ENCODE results near the gene LHFPL3.

The LHFPL3 gene

DNA sequence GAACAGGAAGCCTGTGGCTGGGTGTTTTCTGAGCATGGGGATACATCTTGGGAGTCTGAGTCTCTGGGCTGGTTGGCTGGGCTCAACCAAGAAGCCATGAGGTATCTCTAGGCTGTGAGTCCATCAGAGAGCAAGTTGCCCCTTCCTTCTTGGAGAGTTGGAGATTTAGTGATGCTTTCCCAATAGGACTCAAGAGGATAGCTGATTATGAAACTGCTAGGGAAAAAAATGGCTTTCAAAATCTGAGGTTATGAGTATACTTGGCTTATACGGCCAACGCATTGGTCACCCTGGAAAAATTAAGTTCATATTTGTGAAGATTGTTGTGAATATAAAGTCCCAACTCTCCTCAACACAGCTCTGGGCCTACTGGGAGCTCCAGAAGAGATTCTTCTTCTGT, 522.9 kb downstream of the LHFPL3 start:
- peaks cover 0 to under 1% of the 10 kb centered on the region in 2 donors for H3K27me3 ChIP-seq
- no peaks in the 10 kb centered on the region for H3K9me3 ChIP-seq
- DNase-seq = no peak
- no peak overlapping the region for H3K27ac ChIP-seq
- intact Hi-C loops (cut with DNase I; ENCODE audit: low total_unique reads) = no loop called here
- H3K36me3 ChIP-seq = no peaks in the 10 kb centered on the region
- no peak overlapping the region for H3K4me3 ChIP-seq
- TF ChIP-seq, protein P1, sequence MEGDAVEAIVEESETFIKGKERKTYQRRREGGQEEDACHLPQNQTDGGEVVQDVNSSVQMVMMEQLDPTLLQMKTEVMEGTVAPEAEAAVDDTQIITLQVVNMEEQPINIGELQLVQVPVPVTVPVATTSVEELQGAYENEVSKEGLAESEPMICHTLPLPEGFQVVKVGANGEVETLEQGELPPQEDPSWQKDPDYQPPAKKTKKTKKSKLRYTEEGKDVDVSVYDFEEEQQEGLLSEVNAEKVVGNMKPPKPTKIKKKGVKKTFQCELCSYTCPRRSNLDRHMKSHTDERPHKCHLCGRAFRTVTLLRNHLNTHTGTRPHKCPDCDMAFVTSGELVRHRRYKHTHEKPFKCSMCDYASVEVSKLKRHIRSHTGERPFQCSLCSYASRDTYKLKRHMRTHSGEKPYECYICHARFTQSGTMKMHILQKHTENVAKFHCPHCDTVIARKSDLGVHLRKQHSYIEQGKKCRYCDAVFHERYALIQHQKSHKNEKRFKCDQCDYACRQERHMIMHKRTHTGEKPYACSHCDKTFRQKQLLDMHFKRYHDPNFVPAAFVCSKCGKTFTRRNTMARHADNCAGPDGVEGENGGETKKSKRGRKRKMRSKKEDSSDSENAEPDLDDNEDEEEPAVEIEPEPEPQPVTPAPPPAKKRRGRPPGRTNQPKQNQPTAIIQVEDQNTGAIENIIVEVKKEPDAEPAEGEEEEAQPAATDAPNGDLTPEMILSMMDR (IDR thresholded peaks at IDR 0.05) = no peak
- no peaks in the 10 kb centered on the region for H3K4me1 ChIP-seq

- H3K27ac ChIP-seq = no peak overlapping the region
- H3K36me3 ChIP-seq = no peaks in the 10 kb centered on the region
- intact Hi-C loops (cut with DNase I; ENCODE audit: low total_unique reads) = no loop called here
- no peaks in the 10 kb centered on the region for H3K9me3 ChIP-seq
- H3K4me3 ChIP-seq = no peak overlapping the region
- H3K27me3 ChIP-seq = no peaks in the 10 kb centered on the region
- no peaks in the 10 kb centered on the region for H3K4me1 ChIP-seq
- DNase-seq = no peak
- TF ChIP-seq, protein P1 (IDR thresholded peaks at IDR 0.05) = no peak
These were observed 524.0 kb downstream of the LHFPL3 start for GRCh38 chr7:104852386-104852785.

DNA sequence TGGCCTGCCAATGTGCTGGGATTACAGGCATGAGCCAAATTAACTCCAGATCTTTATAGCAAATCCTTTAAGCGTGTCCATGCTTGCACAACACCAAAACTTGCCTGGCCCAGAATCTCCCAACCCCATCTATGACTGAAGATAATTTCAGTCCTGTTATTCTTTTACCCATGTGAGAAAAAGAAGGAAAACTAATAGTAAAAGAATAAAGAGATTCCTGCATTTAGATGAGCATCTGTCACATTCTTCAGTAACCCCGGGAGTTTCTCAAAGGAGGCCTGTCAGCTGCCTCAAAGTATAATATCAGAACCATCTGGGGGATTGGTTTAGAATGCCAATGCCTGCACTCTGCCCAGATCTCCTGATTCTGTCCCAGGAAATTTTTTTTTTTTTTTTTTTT, 527.5 kb downstream of the LHFPL3 start:
- Histone ChIP-seq H3K4me1 (no peaks in the 10 kb centered on the region), H3K27ac (no peak overlapping the region), H3K4me3 (no peak overlapping the region), H3K27me3 (peaks cover 0 to 6% of the 10 kb centered on the region in 2 donors), H3K36me3 (no peaks in the 10 kb centered on the region), H3K9me3 (no peaks in the 10 kb centered on the region)
- DNase-seq = no peak
- intact Hi-C loops (cut with DNase I; ENCODE audit: low total_unique reads) = no loop called here
- TF ChIP-seq, protein P1 (IDR thresholded peaks at IDR 0.05) = no peak

DNA sequence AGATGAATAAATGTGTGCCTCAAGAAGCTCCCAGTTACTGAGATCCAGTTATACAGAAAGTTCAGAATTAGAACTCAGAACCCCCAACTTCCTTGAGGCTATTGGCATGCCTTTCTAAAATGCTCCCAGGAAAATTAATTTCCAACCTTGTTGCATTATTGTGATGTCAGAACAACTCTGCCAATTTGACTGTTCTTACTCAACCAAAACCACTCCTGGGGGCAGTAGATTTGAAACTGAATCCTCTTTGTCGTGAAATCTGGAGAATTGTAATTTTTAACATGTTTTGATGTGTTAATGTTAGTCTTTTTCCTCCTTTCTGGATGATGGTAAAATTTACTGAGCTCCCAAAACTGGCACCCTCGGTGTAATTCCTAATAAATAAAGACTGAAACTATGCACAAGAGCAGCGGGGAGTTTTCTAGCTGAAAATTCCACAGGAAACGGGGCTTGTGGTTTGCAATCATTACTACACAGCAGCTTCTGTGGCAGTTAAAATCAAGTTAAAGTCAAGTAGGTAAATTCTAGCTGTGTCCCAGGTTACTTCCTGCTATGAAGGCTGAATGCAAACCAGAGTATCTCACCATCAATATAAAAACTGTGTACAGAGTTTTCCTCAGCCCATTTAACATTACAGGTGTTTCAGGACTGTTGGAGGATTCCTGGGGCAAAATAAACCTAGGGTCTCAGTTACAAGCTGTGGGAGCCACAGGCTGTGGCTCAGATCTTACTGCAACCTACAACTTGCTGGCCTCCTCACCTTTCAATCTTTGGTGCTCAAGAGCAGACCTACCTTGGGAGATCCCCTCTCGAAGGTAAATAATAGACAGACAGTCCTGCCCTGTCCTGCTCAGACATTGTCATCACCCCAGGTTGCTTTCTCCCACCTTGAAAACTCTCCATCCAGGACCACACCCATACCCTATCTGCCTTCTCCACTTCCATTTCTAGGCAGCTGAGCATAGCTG, 529.3 kb downstream of the LHFPL3 start:
- H3K36me3 ChIP-seq = no peaks in the 10 kb centered on the region
- TF ChIP-seq, protein P1 (IDR thresholded peaks at IDR 0.05) = no peak
- H3K4me1 ChIP-seq = no peaks in the 10 kb centered on the region
- intact Hi-C loops (cut with DNase I; ENCODE audit: low total_unique reads) = no loop called here
- H3K9me3 ChIP-seq = no peaks in the 10 kb centered on the region
- no peak overlapping the region for H3K4me3 ChIP-seq
- peaks cover 0 to 10% of the 10 kb centered on the region in 2 donors for H3K27me3 ChIP-seq
- DNase-seq = no peak
- H3K27ac ChIP-seq = no peak overlapping the region

- H3K27ac ChIP-seq = no peak overlapping the region
- no peak overlapping the region for H3K4me3 ChIP-seq
- no peaks in the 10 kb centered on the region for H3K4me1 ChIP-seq
- DNase-seq = no peak
- TF ChIP-seq, protein P1 (IDR thresholded peaks at IDR 0.05) = no peak
- H3K27me3 ChIP-seq = peaks cover 0 to 13% of the 10 kb centered on the region in 2 donors
- no peaks in the 10 kb centered on the region for H3K36me3 ChIP-seq
- H3K9me3 ChIP-seq = peaks cover 0 to 14% (median 4%) of the 10 kb centered on the region in 3 donors
- intact Hi-C loops (cut with DNase I; ENCODE audit: low total_unique reads) = no loop called here
These were observed 531.5 kb downstream of the LHFPL3 start for GRCh38 chr7:104859754-104860426.

All from tibial artery (tissue), 4 donors.